ENCODE measurements around the gene ST6GALNAC2. TPM values are rescaled to one million over a fixed set of nuclear protein-coding genes. Genes with fewer than 3 reads are reported as not detected.
"Not testable (repeated sequence)": the region's sequence is repeated elsewhere in the genome, so short reads cannot be mapped to it uniquely, and the experiment has no call there.

The ST6GALNAC2 gene
- total RNA-seq, 4 donors from 2014 or later, result 58.5 to 128 (median 69.1) TPM

- Histone ChIP-seq H3K27ac (no peak overlapping the region), H3K36me3 (peaks cover 0 to 5% (median 0%) of the 10 kb centered on the region in 3 donors), H3K9me3 (no peaks in the 10 kb centered on the region), H3K4me3 (no peak overlapping the region), H3K27me3 (no peaks in the 10 kb centered on the region), H3K4me1 (no peaks in the 10 kb centered on the region)
- WGBS, 2 donors, result 84 to 89% methylated on average over 4 of the region's 4 CpGs
- no peak for DNase-seq (ENCODE audit: low spot score in 2 of 2)
- TF ChIP-seq POLR2A (IDR thresholded peaks at IDR 0.05), result no peak
- TF ChIP-seq CTCF (IDR thresholded peaks at IDR 0.05), result no peak
- TF ChIP-seq EP300 (IDR thresholded peaks at IDR 0.05), result no peak
Measured at GRCh38 chr17:76611758-76612157, 26.1 kb upstream of the ST6GALNAC2 start.

- not testable (repeated sequence) for H3K9me3 ChIP-seq; DNase-seq (ENCODE audit: low spot score in 2 of 2); H3K27me3 ChIP-seq; H3K27ac ChIP-seq; H3K36me3 ChIP-seq; H3K4me3 ChIP-seq; H3K4me1 ChIP-seq
- WGBS, 2 donors, result 66 to 82% methylated on average over 13 of the region's 13 CpGs
Measured at GRCh38 chr17:76611080-76611749, 25.6 kb upstream of the ST6GALNAC2 start.

GRCh38 chr17:76606685-76607084 is 21.0 kb upstream of the ST6GALNAC2 start:
- not testable (repeated sequence) for H3K9me3 ChIP-seq; H3K27me3 ChIP-seq; H3K4me1 ChIP-seq; H3K36me3 ChIP-seq; H3K4me3 ChIP-seq; DNase-seq (ENCODE audit: low spot score in 2 of 2); H3K27ac ChIP-seq
- WGBS, 2 donors, result 79 to 90% methylated on average over 1 of the region's 1 CpG

GRCh38 chr17:76601065-76601464 is 15.4 kb upstream of the ST6GALNAC2 start:
- no peak overlapping the region for H3K27ac ChIP-seq
- TF ChIP-seq CTCF (IDR thresholded peaks at IDR 0.05) (no peak), EP300 (IDR thresholded peaks at IDR 0.05) (no peak), POLR2A (IDR thresholded peaks at IDR 0.05) (no peak)
- no peak for DNase-seq (ENCODE audit: low spot score in 2 of 2)
- no peaks in the 10 kb centered on the region for H3K9me3 ChIP-seq
- H3K4me3 ChIP-seq, result no peak overlapping the region
- 74 to 83% methylated on average over 8 of the region's 8 CpGs for WGBS, 2 donors
- no peaks in the 10 kb centered on the region for H3K27me3 ChIP-seq
- H3K36me3 ChIP-seq, result no peaks in the 10 kb centered on the region
- peaks cover 0 to 25% (median 11%) of the 10 kb centered on the region in 4 donors for H3K4me1 ChIP-seq

- 64 to 71% methylated on average over 17 of the region's 17 CpGs for WGBS, 2 donors
- DNase-seq (ENCODE audit: low spot score in 2 of 2), result no peak
- Histone ChIP-seq H3K36me3 (no peaks in the 10 kb centered on the region), H3K27me3 (no peaks in the 10 kb centered on the region), H3K4me1 (peaks cover 0 to 25% (median 11%) of the 10 kb centered on the region in 4 donors), H3K9me3 (no peaks in the 10 kb centered on the region), H3K4me3 (no peak overlapping the region), H3K27ac (peak overlapping the region in 1 of 4 donors; percentile 2)
- TF ChIP-seq POLR2A (IDR thresholded peaks at IDR 0.05) (no peak), CTCF (IDR thresholded peaks at IDR 0.05) (no peak), EP300 (IDR thresholded peaks at IDR 0.05) (peak; percentile 34 to 55)
Measured at GRCh38 chr17:76599694-76600460, 14.2 kb upstream of the ST6GALNAC2 start.

GRCh38 chr17:76598004-76598439 is 12.4 kb upstream of the ST6GALNAC2 start:
- Histone ChIP-seq H3K4me1 (peaks cover 0 to 25% (median 11%) of the 10 kb centered on the region in 4 donors), H3K36me3 (no peaks in the 10 kb centered on the region), H3K9me3 (no peaks in the 10 kb centered on the region), H3K27me3 (no peaks in the 10 kb centered on the region), H3K27ac (peak overlapping the region in 1 of 4 donors; percentile 13), H3K4me3 (no peak overlapping the region)
- 8 to 31% methylated on average over 2 of the region's 2 CpGs for WGBS, 2 donors
- no peak for DNase-seq (ENCODE audit: low spot score in 2 of 2)
- TF ChIP-seq EP300 (IDR thresholded peaks at IDR 0.05) (peak in 1 of 2 donors; percentile 36), POLR2A (IDR thresholded peaks at IDR 0.05) (no peak), CTCF (IDR thresholded peaks at IDR 0.05) (no peak)

Data from tibial nerve (tissue), 4 donors.